ENCODE measurements around the gene ADH1A.
"Not testable (repeated sequence)": the region's sequence is repeated elsewhere in the genome, so short reads cannot be mapped to it uniquely, and the experiment has no call there.

ADH1A gene

GRCh38 chr4:99290848-99291786 is at the start of gene ADH1A:
Gene ADH1A (minus strand): TSS chr4:99290985. CDS start chr4:99290914, 71 bp downstream.
- DNase-seq, result no peak

- DNase-seq, result no peak
Observed at GRCh38 chr4:99339172-99339571, 48.4 kb upstream of the ADH1A start.

- DNase-seq, result no peak
Observed at GRCh38 chr4:99336553-99336952, 45.8 kb upstream of the ADH1A start.

- DNase-seq, result no peak
Observed at GRCh38 chr4:99334880-99335279, 44.1 kb upstream of the ADH1A start.

GRCh38 chr4:99330648-99331047 is 39.9 kb upstream of the ADH1A start:
- no peak for DNase-seq

- no peak for DNase-seq
Observed at GRCh38 chr4:99329876-99330275, 39.1 kb upstream of the ADH1A start.

- no peak for DNase-seq
Observed at GRCh38 chr4:99324979-99325378, 34.2 kb upstream of the ADH1A start.

GRCh38 chr4:99324361-99324760 is 33.6 kb upstream of the ADH1A start:
- DNase-seq, result no peak

- DNase-seq, result no peak
Observed at GRCh38 chr4:99323756-99324155, 33.0 kb upstream of the ADH1A start.

- no peak for DNase-seq
Observed at GRCh38 chr4:99321241-99322191, 30.7 kb upstream of the ADH1A start, which contains the start of gene ADH1B. Gene ADH1B (minus strand): TSS chr4:99321401. CDS start chr4:99321331, 70 bp downstream.

GRCh38 chr4:99317811-99318210 is 27.0 kb upstream of the ADH1A start:
- not testable (repeated sequence) for DNase-seq

GRCh38 chr4:99317354-99317753 is 26.6 kb upstream of the ADH1A start:
- DNase-seq, result no peak

- DNase-seq, result no peak
Observed at GRCh38 chr4:99315839-99316238, 25.1 kb upstream of the ADH1A start.

- no peak for DNase-seq
Observed at GRCh38 chr4:99314211-99314610, 23.4 kb upstream of the ADH1A start.

- no peak for DNase-seq
Observed at GRCh38 chr4:99310389-99310788, 19.6 kb upstream of the ADH1A start.

GRCh38 chr4:99305638-99306400 is 15.0 kb upstream of the ADH1A start:
- DNase-seq, result no peak

- no peak for DNase-seq
Observed at GRCh38 chr4:99301376-99302164, 10.8 kb upstream of the ADH1A start.

GRCh38 chr4:99300934-99301333 is 10.1 kb upstream of the ADH1A start:
- no peak for DNase-seq

- no peak for DNase-seq
Observed at GRCh38 chr4:99293357-99293756, 2.6 kb upstream of the ADH1A start.

GRCh38 chr4:99285387-99285786 is 5.4 kb downstream of the ADH1A start:
- DNase-seq, result no peak

GRCh38 chr4:99282731-99283130 is 8.1 kb downstream of the ADH1A start:
- DNase-seq, result no peak

- no peak for DNase-seq
Observed at GRCh38 chr4:99281261-99281660, 9.5 kb downstream of the ADH1A start.
